H9 (cell line): ENCODE results near the gene DDX49. TPM values are rescaled to one million over a fixed set of nuclear protein-coding genes. Genes with fewer than 3 reads are reported as not detected.

ENCODE experiments used
- DNase-seq: peaks from one replicate; pipeline ENCODE4 v3.0.0-alpha.2; 2017
- H2AFZ ChIP-seq: one replicate; pipeline ENCODE4 v1.6.1; 2013; ENCODE audit warnings: mild to moderate bottlenecking, low read length, control low read depth, moderate library complexity
- H2AK5ac ChIP-seq: 2 replicates; pipeline ENCODE4 v1.6.1; 2013; ENCODE audit warnings: low read length, control low read depth, mixed read lengths; ENCODE audit not compliant: insufficient read length
- H2BK120ac ChIP-seq: one replicate; pipeline ENCODE4 v1.6.1; 2013; ENCODE audit warnings: low read depth, mild to moderate bottlenecking, low read length, control low read depth, inconsistent platforms; ENCODE audit not compliant: poor library complexity, severe bottlenecking
- H2BK12ac ChIP-seq: 2 replicates; pipeline ENCODE4 v1.6.1; 2013; ENCODE audit warnings: low read length, control low read depth, mixed read lengths, low read depth; ENCODE audit not compliant: insufficient read length
- H2BK15ac ChIP-seq: 2 replicates; pipeline ENCODE4 v1.6.1; 2013; ENCODE audit warnings: low read depth, low read length, control low read depth
- H2BK20ac ChIP-seq: one replicate; pipeline ENCODE4 v1.6.1; 2013; ENCODE audit warnings: low read depth, mild to moderate bottlenecking, low read length, control low read depth, inconsistent platforms; ENCODE audit not compliant: poor library complexity, severe bottlenecking
- H2BK5ac ChIP-seq: 2 replicates; pipeline ENCODE4 v1.6.1; 2013; ENCODE audit warnings: low read length, control low read depth, mixed read lengths; ENCODE audit not compliant: insufficient read length
- H3K14ac ChIP-seq: 2 replicates; pipeline ENCODE4 v1.6.1; 2013; ENCODE audit warnings: low read length, control low read depth; ENCODE audit not compliant: insufficient read depth
- H3K18ac ChIP-seq: 2 replicates; pipeline ENCODE4 v1.6.1; 2013; ENCODE audit warnings: low read depth, mild to moderate bottlenecking, mixed read lengths, low read length, control low read depth; ENCODE audit not compliant: insufficient read length
- H3K23ac ChIP-seq: 2 replicates; pipeline ENCODE4 v1.6.1; 2013; ENCODE audit warnings: low read length, control low read depth, mixed read lengths, low read depth; ENCODE audit not compliant: insufficient read length
- H3K23me2 ChIP-seq: 2 replicates; pipeline ENCODE4 v1.6.1; 2013; ENCODE audit warnings: low read depth, mild to moderate bottlenecking, mixed read lengths, low read length, control low read depth; ENCODE audit not compliant: insufficient read length, poor library complexity, severe bottlenecking
- H3K27ac ChIP-seq: 2 replicates; pipeline ENCODE4 v1.5.1; 2013; ENCODE audit warnings: low read length, control low read depth, mixed read lengths, low read depth; ENCODE audit not compliant: insufficient read length
- H3K27me3 ChIP-seq: 2 replicates; pipeline ENCODE4 v1.6.1; 2013; ENCODE audit warnings: low read length, control low read depth, inconsistent platforms; ENCODE audit not compliant: insufficient read depth
- H3K4ac ChIP-seq: 2 replicates; pipeline ENCODE4 v1.6.1; 2013; ENCODE audit warnings: low read depth, mild to moderate bottlenecking, control low read depth, inconsistent platforms, low read length, moderate library complexity
- H3K4me1 ChIP-seq: 2 replicates; pipeline ENCODE4 v1.6.1; 2013; ENCODE audit warnings: low read length, control low read depth, inconsistent platforms; ENCODE audit not compliant: insufficient read depth
- H3K4me2 ChIP-seq: 2 replicates; pipeline ENCODE4 v1.6.1; 2013; ENCODE audit warnings: low read length, control low read depth, mixed read lengths; ENCODE audit not compliant: insufficient read length, insufficient read depth
- H3K56ac ChIP-seq: 2 replicates; pipeline ENCODE4 v1.6.1; 2013; ENCODE audit warnings: low read depth, mild to moderate bottlenecking, mixed read lengths, low read length, control low read depth; ENCODE audit not compliant: insufficient read length
- H3K79me1 ChIP-seq: 2 replicates; pipeline ENCODE4 v1.6.1; 2013; ENCODE audit warnings: low read depth, mild to moderate bottlenecking, moderate library complexity, low read length, control low read depth, inconsistent platforms; ENCODE audit not compliant: insufficient read depth, poor library complexity, severe bottlenecking
- H3K79me2 ChIP-seq: 2 replicates; pipeline ENCODE4 v1.6.1; 2013; ENCODE audit warnings: low read length, control low read depth, inconsistent platforms; ENCODE audit not compliant: insufficient read depth
- H3K9ac ChIP-seq: 2 replicates; pipeline ENCODE4 v1.6.1; 2013; ENCODE audit warnings: low read length, control low read depth, mixed read lengths; ENCODE audit not compliant: insufficient read length; ENCODE audit errors: extremely low read depth
- H3K9me3 ChIP-seq: one replicate; pipeline ENCODE4 v1.6.1; 2013; ENCODE audit warnings: low read depth, low read length, inconsistent platforms; ENCODE audit not compliant: control insufficient read depth
- H3T11ph ChIP-seq: one replicate; pipeline ENCODE4 v1.6.1; 2013; ENCODE audit warnings: mild to moderate bottlenecking, low read length, control low read depth, inconsistent platforms
- H4K20me1 ChIP-seq: one replicate; pipeline ENCODE4 v1.6.1; 2013; ENCODE audit not compliant: control insufficient read depth, insufficient read length, insufficient read depth
- H4K5ac ChIP-seq: 2 replicates; pipeline ENCODE4 v1.6.1; 2013; ENCODE audit warnings: low read depth, mild to moderate bottlenecking, mixed read lengths, low read length, control low read depth; ENCODE audit not compliant: insufficient read length
- H4K8ac ChIP-seq: replicated peaks from 2 replicates; pipeline ENCODE4 v1.6.1; 2013; ENCODE audit warnings: low read length, control low read depth, mixed read lengths, low read depth; ENCODE audit not compliant: insufficient read length
- H4K91ac ChIP-seq: 2 replicates; pipeline ENCODE4 v1.6.1; 2013; ENCODE audit warnings: low read depth, mild to moderate bottlenecking, moderate library complexity, mixed read lengths, low read length, control low read depth; ENCODE audit not compliant: insufficient read length
- H3K27ac Mint-ChIP-seq, 3 experiments: 2 replicates in 2 of 3; 3 replicates in 1 of 3; pipeline ENCODE4 v1.8.0; 2020 to 2021; ENCODE audit warnings: mixed read lengths in 3 of 3, mild to moderate bottlenecking in 1 of 3, moderate library complexity in 1 of 3
- H3K27me3 Mint-ChIP-seq: 2 replicates; pipeline ENCODE4 v1.8.0; 2021; ENCODE audit warnings: low read depth, mild to moderate bottlenecking, moderate library complexity, mixed read lengths
- H3K36me3 Mint-ChIP-seq, 3 experiments: 2 replicates in 2 of 3; 3 replicates in 1 of 3; pipeline ENCODE4 v1.8.0; 2020 to 2021; ENCODE audit warnings: low read depth in 3 of 3, mixed read lengths in 3 of 3; ENCODE audit not compliant: insufficient read depth in 1 of 3
- H3K4me1 Mint-ChIP-seq, 2 experiments: 2 replicates each; pipeline ENCODE4 v1.8.0; 2020; ENCODE audit warnings: mixed read lengths in 2 of 2
- H3K4me3 Mint-ChIP-seq, 2 experiments: 2 replicates in 1 of 2; 3 replicates in 1 of 2; pipeline ENCODE4 v1.8.0; 2020 to 2021; ENCODE audit warnings: mild to moderate bottlenecking in 2 of 2, mixed read lengths in 2 of 2, moderate library complexity in 1 of 2
- H3K9me3 Mint-ChIP-seq, 2 experiments: 2 replicates in 1 of 2; 3 replicates in 1 of 2; pipeline ENCODE4 v1.8.0; 2020; ENCODE audit warnings: mild to moderate bottlenecking in 2 of 2, mixed read lengths in 2 of 2, moderate library complexity in 1 of 2
- WGBS: extraction: QIAGEN DNeasy Blood & Tissue Kit; methylation state at CpG from one replicate; pipeline ENCODE4 v1.1.7; 2013; ENCODE audit warnings: missing lambda C conversion rate, low lambda C conversion rate, mixed read lengths; ENCODE audit not compliant: insufficient read length; ENCODE audit errors: extremely low coverage; 5-methylcytosine and 5-hydroxymethylcytosine counted together
- total RNA-seq: library from RNA; stranded (reverse); gene quantifications from 2 replicates; pipeline ENCODE4 v1.2.1, GENCODE V29; 2021
- TF ChIP-seq, protein P1 (sequence below): fragments of 200-600 bp; sonication (generic); conservative IDR thresholded peaks from 3 replicates; pipeline ENCODE4 v1.8.0; 2021; ENCODE audit warnings: antibody characterized with exemption, mild to moderate bottlenecking

DDX49 gene
- total RNA-seq, 1 experiment from 2014 or later: 52.3 TPM

DNA sequence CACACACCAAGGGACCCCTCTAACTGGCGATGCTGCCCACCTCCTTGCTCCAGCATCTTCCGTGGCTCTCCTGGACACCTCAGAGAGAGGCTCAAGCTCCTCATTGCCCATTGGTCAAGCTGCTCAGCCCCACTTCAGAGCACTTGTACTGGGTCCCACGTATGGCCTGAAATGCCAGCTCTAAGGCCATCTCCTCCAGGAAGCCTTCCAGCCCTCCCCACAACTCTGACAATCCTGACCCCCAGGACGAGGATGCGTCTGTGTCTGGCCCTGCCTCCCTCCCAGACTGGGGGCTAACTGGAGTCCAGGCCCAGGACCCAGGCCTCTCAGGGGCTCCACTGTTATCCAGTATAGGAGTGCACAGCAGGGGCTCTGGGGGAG, 29.5 kb downstream of the DDX49 start:
- no peak overlapping the region for H4K8ac ChIP-seq
- H3K4me1 Mint-ChIP-seq: no peaks in the 10 kb centered on the region
- DNase-seq: no peak
- H3K4me2 ChIP-seq: no peak overlapping the region
- no peaks in the 10 kb centered on the region for H3K79me2 ChIP-seq
- no peaks in the 10 kb centered on the region for H3K79me1 ChIP-seq
- peaks cover 0 to 2% of the 10 kb centered on the region in 2 experiments; a peak in 1 of 5 replicates for H3K9me3 Mint-ChIP-seq
- no peak overlapping the region; a peak in 1 of 7 replicates for H3K27ac Mint-ChIP-seq
- no peaks in the 10 kb centered on the region for H3K36me3 Mint-ChIP-seq
- no peak overlapping the region for H3K27ac ChIP-seq
- H3K18ac ChIP-seq: no peak overlapping the region
- no peak overlapping the region for H2BK5ac ChIP-seq
- H2BK120ac ChIP-seq: no peak overlapping the region
- no peaks in the 10 kb centered on the region for H4K20me1 ChIP-seq
- no peaks in the 10 kb centered on the region for H3K9me3 ChIP-seq
- no peaks in the 10 kb centered on the region for H3K23me2 ChIP-seq
- H3K4me1 ChIP-seq: no peaks in the 10 kb centered on the region
- no peak overlapping the region for H2BK12ac ChIP-seq
- no peak overlapping the region for H3K9ac ChIP-seq
- H2AK5ac ChIP-seq: no peak overlapping the region
- H3K27me3 ChIP-seq: no peaks in the 10 kb centered on the region
- TF ChIP-seq, protein P1, sequence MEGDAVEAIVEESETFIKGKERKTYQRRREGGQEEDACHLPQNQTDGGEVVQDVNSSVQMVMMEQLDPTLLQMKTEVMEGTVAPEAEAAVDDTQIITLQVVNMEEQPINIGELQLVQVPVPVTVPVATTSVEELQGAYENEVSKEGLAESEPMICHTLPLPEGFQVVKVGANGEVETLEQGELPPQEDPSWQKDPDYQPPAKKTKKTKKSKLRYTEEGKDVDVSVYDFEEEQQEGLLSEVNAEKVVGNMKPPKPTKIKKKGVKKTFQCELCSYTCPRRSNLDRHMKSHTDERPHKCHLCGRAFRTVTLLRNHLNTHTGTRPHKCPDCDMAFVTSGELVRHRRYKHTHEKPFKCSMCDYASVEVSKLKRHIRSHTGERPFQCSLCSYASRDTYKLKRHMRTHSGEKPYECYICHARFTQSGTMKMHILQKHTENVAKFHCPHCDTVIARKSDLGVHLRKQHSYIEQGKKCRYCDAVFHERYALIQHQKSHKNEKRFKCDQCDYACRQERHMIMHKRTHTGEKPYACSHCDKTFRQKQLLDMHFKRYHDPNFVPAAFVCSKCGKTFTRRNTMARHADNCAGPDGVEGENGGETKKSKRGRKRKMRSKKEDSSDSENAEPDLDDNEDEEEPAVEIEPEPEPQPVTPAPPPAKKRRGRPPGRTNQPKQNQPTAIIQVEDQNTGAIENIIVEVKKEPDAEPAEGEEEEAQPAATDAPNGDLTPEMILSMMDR: no peak
- no CpG with 5 or more reads among the region's 5 CpGs for WGBS
- H4K5ac ChIP-seq: no peak overlapping the region
- H2BK20ac ChIP-seq: no peak overlapping the region
- H3K4ac ChIP-seq: no peak overlapping the region
- no peak overlapping the region for H3K23ac ChIP-seq
- H3K27me3 Mint-ChIP-seq: peaks cover 44% of the 10 kb centered on the region
- no peak overlapping the region for H2AFZ ChIP-seq
- H3T11ph ChIP-seq: no peak overlapping the region
- no peak overlapping the region for H4K91ac ChIP-seq
- H3K4me3 Mint-ChIP-seq: no peak overlapping the region
- no peak overlapping the region for H2BK15ac ChIP-seq
- no peak overlapping the region for H3K14ac ChIP-seq
- no peak overlapping the region for H3K56ac ChIP-seq
